ENCODE data around the gene HOMER1. TPM values are rescaled to one million over a fixed set of nuclear protein-coding genes. Genes with fewer than 3 reads are reported as not detected.
"Not testable (repeated sequence)": the region's sequence is repeated elsewhere in the genome, so short reads cannot be mapped to it uniquely, and the experiment has no call there.

HOMER1 gene
- total RNA-seq, 2 donors from 2014 or later = 2.0 to 8.5 TPM

- no peak for DNase-seq (ENCODE audit: low spot score in 2 of 2)
- Mint-ChIP-seq H3K27ac (no peak overlapping the region), H3K9me3 (no peaks in the 10 kb centered on the region), H3K36me3 (no peaks in the 10 kb centered on the region)
- no peak for ATAC-seq
Observed at GRCh38 chr5:79416499-79416898, 97.4 kb downstream of the HOMER1 start.

- Mint-ChIP-seq H3K27ac (no peak overlapping the region), H3K36me3 (peaks cover 0 to 14% of the 10 kb centered on the region in 2 donors), H3K9me3 (no peaks in the 10 kb centered on the region)
- no peak for DNase-seq (ENCODE audit: low spot score in 2 of 2)
- ATAC-seq = no peak
Observed at GRCh38 chr5:79413112-79413511, 100.8 kb downstream of the HOMER1 start.

- Mint-ChIP-seq H3K9me3 (peaks cover 6 to 7% of the 10 kb centered on the region in 2 donors), H3K27ac (no peak overlapping the region), H3K36me3 (peaks cover 14 to 31% of the 10 kb centered on the region in 2 donors)
- no peak for ATAC-seq
- no peak for DNase-seq (ENCODE audit: low spot score in 2 of 2)
Observed at GRCh38 chr5:79408028-79408427, 105.9 kb downstream of the HOMER1 start.

- DNase-seq (ENCODE audit: low spot score in 2 of 2) (no peak), ATAC-seq (no peak)
- H3K27ac Mint-ChIP-seq = no peak overlapping the region
- H3K9me3 Mint-ChIP-seq = peaks cover 6 to 7% of the 10 kb centered on the region in 2 donors
- H3K36me3 Mint-ChIP-seq = peaks cover 14 to 31% of the 10 kb centered on the region in 2 donors
Observed at GRCh38 chr5:79407591-79407990, 106.3 kb downstream of the HOMER1 start.

- no peak for ATAC-seq
- no peak for DNase-seq (ENCODE audit: low spot score in 2 of 2)
- H3K36me3 Mint-ChIP-seq = peaks cover 0 to under 1% of the 10 kb centered on the region in 2 donors
- H3K27ac Mint-ChIP-seq = no peak overlapping the region
- no peaks in the 10 kb centered on the region for H3K9me3 Mint-ChIP-seq
Observed at GRCh38 chr5:79401216-79401615, 112.7 kb downstream of the HOMER1 start.

- H3K36me3 Mint-ChIP-seq = no peaks in the 10 kb centered on the region
- H3K9me3 Mint-ChIP-seq = no peaks in the 10 kb centered on the region
- H3K27ac Mint-ChIP-seq = no peak overlapping the region
- DNase-seq (ENCODE audit: low spot score in 2 of 2) = no peak
- ATAC-seq = no peak
Observed at GRCh38 chr5:79399046-79399445, 114.9 kb downstream of the HOMER1 start.

GRCh38 chr5:79397080-79397479 lies 116.9 kb downstream of the HOMER1 start:
- Mint-ChIP-seq H3K9me3 (no peaks in the 10 kb centered on the region), H3K36me3 (no peaks in the 10 kb centered on the region), H3K27ac (no peak overlapping the region)
- ATAC-seq (no peak), DNase-seq (ENCODE audit: low spot score in 2 of 2) (no peak)

GRCh38 chr5:79396265-79396664 lies 117.7 kb downstream of the HOMER1 start:
- no peak for DNase-seq (ENCODE audit: low spot score in 2 of 2)

GRCh38 chr5:79395296-79395695 lies 118.6 kb downstream of the HOMER1 start:
- Mint-ChIP-seq H3K27ac (no peak overlapping the region), H3K36me3 (no peaks in the 10 kb centered on the region), H3K9me3 (no peaks in the 10 kb centered on the region)
- DNase-seq (ENCODE audit: low spot score in 2 of 2) (no peak), ATAC-seq (no peak)

More at GRCh38 chr5:79396265-79396664, 117.7 kb downstream of the HOMER1 start:
- no peaks in the 10 kb centered on the region for H3K36me3 Mint-ChIP-seq
- H3K9me3 Mint-ChIP-seq = no peaks in the 10 kb centered on the region
- H3K27ac Mint-ChIP-seq = no peak overlapping the region
- ATAC-seq = no peak

GRCh38 chr5:79392776-79393175 lies 121.2 kb downstream of the HOMER1 start:
- ATAC-seq = no peak
- no peak for DNase-seq (ENCODE audit: low spot score in 2 of 2)
- Mint-ChIP-seq H3K9me3 (no peaks in the 10 kb centered on the region), H3K36me3 (no peaks in the 10 kb centered on the region), H3K27ac (no peak overlapping the region)

GRCh38 chr5:79386679-79387078 lies 127.3 kb downstream of the HOMER1 start:
- DNase-seq (ENCODE audit: low spot score in 2 of 2) = no peak
- no peak for ATAC-seq
- Mint-ChIP-seq H3K9me3 (peaks cover 11 to 12% of the 10 kb centered on the region in 2 donors), H3K36me3 (peaks cover 26 to 28% of the 10 kb centered on the region in 2 donors), H3K27ac (no peak overlapping the region)

- peaks cover 17% of the 10 kb centered on the region in 2 donors for H3K9me3 Mint-ChIP-seq
- not testable (repeated sequence) for H3K27ac Mint-ChIP-seq; DNase-seq (ENCODE audit: low spot score in 2 of 2); ATAC-seq
- H3K36me3 Mint-ChIP-seq = peaks cover 35 to 37% of the 10 kb centered on the region in 2 donors
Observed at GRCh38 chr5:79385126-79385525, 128.8 kb downstream of the HOMER1 start.

- Mint-ChIP-seq H3K36me3 (peaks cover 28 to 33% of the 10 kb centered on the region in 2 donors), H3K27ac (no peak overlapping the region), H3K9me3 (peaks cover 22% of the 10 kb centered on the region in 2 donors)
- DNase-seq (ENCODE audit: low spot score in 2 of 2) = no peak
- ATAC-seq = peak in 1 of 2 donors; percentile 50
Observed at GRCh38 chr5:79378510-79379186, 135.3 kb downstream of the HOMER1 start.

GRCh38 chr5:79357398-79357797 lies 156.5 kb downstream of the HOMER1 start:
- ATAC-seq = no peak
- Mint-ChIP-seq H3K9me3 (no peaks in the 10 kb centered on the region), H3K36me3 (peaks cover 0 to 5% of the 10 kb centered on the region in 2 donors), H3K27ac (no peak overlapping the region)
- DNase-seq (ENCODE audit: low spot score in 2 of 2) = no peak

GRCh38 chr5:79349881-79350280 lies 164.1 kb downstream of the HOMER1 start:
- no peak for DNase-seq (ENCODE audit: low spot score in 2 of 2)
- peaks cover 0 to 6% of the 10 kb centered on the region in 2 donors for H3K36me3 Mint-ChIP-seq
- H3K9me3 Mint-ChIP-seq = peaks cover 0 to 4% of the 10 kb centered on the region in 2 donors
- ATAC-seq = no peak
- no peak overlapping the region for H3K27ac Mint-ChIP-seq

- ATAC-seq (no peak), DNase-seq (ENCODE audit: low spot score in 2 of 2) (no peak)
- Mint-ChIP-seq H3K36me3 (peaks cover 0 to 6% of the 10 kb centered on the region in 2 donors), H3K9me3 (peaks cover 0 to 4% of the 10 kb centered on the region in 2 donors), H3K27ac (no peak overlapping the region)
Observed at GRCh38 chr5:79349047-79349446, 164.9 kb downstream of the HOMER1 start.

GRCh38 chr5:79346420-79346824 lies 167.5 kb downstream of the HOMER1 start:
- H3K9me3 Mint-ChIP-seq = peaks cover 0 to 4% of the 10 kb centered on the region in 2 donors
- no peaks in the 10 kb centered on the region for H3K36me3 Mint-ChIP-seq
- DNase-seq (ENCODE audit: low spot score in 2 of 2) (no peak), ATAC-seq (no peak)
- H3K27ac Mint-ChIP-seq = no peak overlapping the region

- DNase-seq (ENCODE audit: low spot score in 2 of 2) = no peak
- Mint-ChIP-seq H3K27ac (no peak overlapping the region), H3K36me3 (no peaks in the 10 kb centered on the region), H3K9me3 (no peaks in the 10 kb centered on the region)
- no peak for ATAC-seq
Observed at GRCh38 chr5:79333852-79334557, 179.9 kb downstream of the HOMER1 start.

Measured in activated naive CD4-positive, alpha-beta T cell treated with anti-CD3 and anti-CD28 coated beads, Interleukin-2, amount 50 U/mL, for 72 hours (primary cell).